K562 (cell line): Measurements from ENCODE around the gene EPHB3.

Source experiments
- BHLHE40 ChIP-seq: IDR thresholded peaks from 2 replicates; pipeline ENCODE4 v1.6.1; 2011; ENCODE audit warnings: low read length, improper control_type of control experiment
- CBFB ChIP-seq: sonication (generic); formaldehyde crosslinking; IDR thresholded peaks from 2 replicates; pipeline ENCODE4 v1.4.0; 2020; ENCODE audit warnings: mild to moderate bottlenecking, missing genetic modification reagents
- CHD4 ChIP-seq: fragments of 200-600 bp; sonication (generic); IDR thresholded peaks from 3 replicates; pipeline ENCODE4 v1.6.1; 2012; ENCODE audit warnings: low read depth, mild to moderate bottlenecking, mixed read lengths, low read length, inconsistent platforms; ENCODE audit not compliant: insufficient read depth, insufficient replicate concordance, poor library complexity, severe bottlenecking
- CTCF ChIP-seq, 3 experiments: IDR thresholded peaks in 2 of 3; conservative IDR thresholded peaks in 1 of 3; 2 replicates each; pipeline ENCODE4 v1.5.1; 2011 to 2012; ENCODE audit warnings: low read length in 3 of 3, mild to moderate bottlenecking in 3 of 3, control low read depth in 2 of 3, improper control_type of control experiment in 1 of 3, inconsistent platforms in 1 of 3, low read depth in 1 of 3, mixed read lengths in 1 of 3, moderate library complexity in 1 of 3; ENCODE audit not compliant: insufficient read depth in 2 of 3
- PHB2 ChIP-seq: fragments of 450-650 bp; IDR thresholded peaks from 2 replicates; pipeline ENCODE4 v1.6.1; 2017; ENCODE audit warnings: low read depth
- POLR2A ChIP-seq: fragments of 450-650 bp; conservative IDR thresholded peaks from 2 replicates; pipeline ENCODE4 v1.6.1; 2016
- RFX7 ChIP-seq: fragments of 250-450 bp; sonication (Bioruptor Pico); IDR thresholded peaks from 2 replicates; pipeline ENCODE4 v1.5.1; 2021; ENCODE audit warnings: mild to moderate bottlenecking
- SIN3B ChIP-seq: fragments of 450-650 bp; IDR thresholded peaks from 2 replicates; pipeline ENCODE4 v1.6.1; 2017; ENCODE audit warnings: low read depth, mild to moderate bottlenecking, moderate library complexity
- TRIM28 ChIP-seq: fragments of 450-650 bp; IDR thresholded peaks from 2 replicates; pipeline ENCODE4 v1.6.1; 2017
- ZFP30 ChIP-seq: fragments of 250-450 bp; sonication (Bioruptor Pico); IDR thresholded peaks from 2 replicates; pipeline ENCODE4 v1.8.0; 2022; ENCODE audit warnings: moderate library complexity, mild to moderate bottlenecking, inconsistent platforms, borderline replicate concordance
- ZNF239 ChIP-seq: fragments of 250-450 bp; sonication (Bioruptor Pico); IDR thresholded peaks from 2 replicates; pipeline ENCODE4 v1.4.0; 2020; ENCODE audit warnings: mild to moderate bottlenecking
- ZNF354B ChIP-seq: fragments of 250-450 bp; sonication (Bioruptor Pico); IDR thresholded peaks from 2 replicates; pipeline ENCODE4 v1.4.0; 2020
- ZNF512 ChIP-seq: IDR thresholded peaks from 2 replicates; pipeline ENCODE4 v1.6.1; 2016; ENCODE audit warnings: missing genetic modification characterization, missing compliant biosample characterization
- TF ChIP-seq, protein P1 (sequence below): fragments of 450-650 bp; IDR thresholded peaks from 2 replicates; pipeline ENCODE4 v1.6.1; 2016

GRCh38 chr3:184599143-184599542 is 37.6 kb downstream of the EPHB3 start:
- no peak for TF ChIP-seq ZNF239 (CRISPR knock-in tag)
- no peak for TF ChIP-seq CBFB
- TF ChIP-seq POLR2A, result no peak
- no peak for TF ChIP-seq PHB2
- TF ChIP-seq, protein P1, sequence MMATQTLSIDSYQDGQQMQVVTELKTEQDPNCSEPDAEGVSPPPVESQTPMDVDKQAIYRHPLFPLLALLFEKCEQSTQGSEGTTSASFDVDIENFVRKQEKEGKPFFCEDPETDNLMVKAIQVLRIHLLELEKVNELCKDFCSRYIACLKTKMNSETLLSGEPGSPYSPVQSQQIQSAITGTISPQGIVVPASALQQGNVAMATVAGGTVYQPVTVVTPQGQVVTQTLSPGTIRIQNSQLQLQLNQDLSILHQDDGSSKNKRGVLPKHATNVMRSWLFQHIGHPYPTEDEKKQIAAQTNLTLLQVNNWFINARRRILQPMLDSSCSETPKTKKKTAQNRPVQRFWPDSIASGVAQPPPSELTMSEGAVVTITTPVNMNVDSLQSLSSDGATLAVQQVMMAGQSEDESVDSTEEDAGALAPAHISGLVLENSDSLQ, result no peak
- no peak for TF ChIP-seq RFX7 (CRISPR knock-in tag)
- TF ChIP-seq CHD4, result no peak
- TF ChIP-seq SIN3B, result no peak
- no peak for TF ChIP-seq ZFP30 (CRISPR knock-in tag)
- TF ChIP-seq BHLHE40, result no peak
- TF ChIP-seq ZNF354B (CRISPR knock-in tag), result no peak
- no peak for TF ChIP-seq CTCF (IDR thresholded peaks at IDR 0.05 in 2 of 3, conservative IDR thresholded peaks at IDR 0.05 in 1 of 3; ENCODE audit: insufficient read depth in 2 of 3, low read depth in 1 of 3, low read length in 3 of 3)
- TF ChIP-seq ZNF512 (tag), result no peak
- TF ChIP-seq TRIM28, result no peak
